ENCODE data around the gene PCDHA5.

GRCh38 chr5:140840978-140841962, 19.9 kb downstream of the PCDHA5 start, which contains the start of gene PCDHA8:
- TF ChIP-seq CTCF (IDR thresholded peaks at IDR 0.05) (no peak), POLR2A (IDR thresholded peaks at IDR 0.05) (no peak)

Data from lower leg skin (tissue), 3 donors.